Head of caudate nucleus (tissue), 42 donors: ENCODE measurements around the gene SMYD1.

Experiments used
- DNase-seq, 42 donors: peaks; one replicate each; pipeline versions ENCODE4 v3.0.0 to v3.0.0-alpha.2; 2020 to 2021; ENCODE audit warnings: mixed read lengths in 7 of 42
- intact Hi-C: fragments of 100-400 bp; cut with DNase I; formaldehyde crosslinking; loops from one replicate; pipeline ENCODE4 v1.15.0; 2022

The SMYD1 gene

GRCh38 chr2:88053934-88054781 is 13.5 kb upstream of the SMYD1 start:
- DNase-seq, result no peak
- intact Hi-C loops, result no loop called here

- intact Hi-C loops, result loop anchor here (5.0 kb wide), 1 partner anchor 38 kb away; the partner anchor contains the start of gene RNU2-63P
- no peak for DNase-seq
Observed at GRCh38 chr2:88054782-88055370, 12.7 kb upstream of the SMYD1 start.

GRCh38 chr2:88055371-88056128 is 12.1 kb upstream of the SMYD1 start, which contains the start of gene KRCC1:
Gene KRCC1, minus strand, starts transcription at chr2:88055783. Its CDS starts 27,220 bp downstream, at chr2:88028563.
- intact Hi-C loops, result loop anchor here (5.0 kb wide), 1 partner anchor 38 kb away; the partner anchor contains the start of gene RNU2-63P
- DNase-seq, result peak; percentile 90 to 99 (median 96)

- DNase-seq, result no peak
- intact Hi-C loops, result loop anchor here (5.0 kb wide), 1 partner anchor 40 kb away; the partner anchor contains the start of gene RNU2-63P
Observed at GRCh38 chr2:88057437-88057844, 10.2 kb upstream of the SMYD1 start.

- intact Hi-C loops, result loop anchor here (5.0 kb wide), 1 partner anchor 41 kb away; the partner anchor contains the start of gene RNU2-63P
Observed at GRCh38 chr2:88058191-88058590, 9.4 kb upstream of the SMYD1 start.

GRCh38 chr2:88059979-88060906 is 7.4 kb upstream of the SMYD1 start:
- intact Hi-C loops, result loop anchor here (2.0 to 5.0 kb wide), 2 partner anchors 43 to 101 kb away; partner anchors contain the start of gene RNU2-63P
- DNase-seq, result peak in 23 of 42 donors; percentile 16 to 71 (median 46)

More at GRCh38 chr2:88058191-88058590, 9.4 kb upstream of the SMYD1 start:
- DNase-seq, result no peak

GRCh38 chr2:88060907-88061275 is 6.7 kb upstream of the SMYD1 start:
- intact Hi-C loops, result loop anchor here (2.0 kb wide), 1 partner anchor 100 kb away; no protein-coding TSS in a partner anchor
- no peak for DNase-seq

- no peak for DNase-seq
- intact Hi-C loops, result loop anchor here (2.0 kb wide), 1 partner anchor 100 kb away; no protein-coding TSS in a partner anchor
Observed at GRCh38 chr2:88061295-88061694, 6.3 kb upstream of the SMYD1 start.

GRCh38 chr2:88066543-88066942 is 1.1 kb upstream of the SMYD1 start:
- DNase-seq, result no peak
- intact Hi-C loops, result no loop called here

GRCh38 chr2:88067189-88067588 is 436 bp upstream of the SMYD1 start:
- DNase-seq, result no peak
- intact Hi-C loops, result no loop called here

GRCh38 chr2:88068044-88068443 is 419 bp downstream of the SMYD1 start:
- DNase-seq, result no peak
- intact Hi-C loops, result no loop called here

GRCh38 chr2:88069117-88069516 is 1.5 kb downstream of the SMYD1 start:
- intact Hi-C loops, result no loop called here
- no peak for DNase-seq

- no peak for DNase-seq
- intact Hi-C loops, result no loop called here
Observed at GRCh38 chr2:88070055-88070454, 2.4 kb downstream of the SMYD1 start.

- intact Hi-C loops, result no loop called here
- DNase-seq, result no peak
Observed at GRCh38 chr2:88071365-88071764, 3.7 kb downstream of the SMYD1 start.

- DNase-seq, result no peak
- intact Hi-C loops, result no loop called here
Observed at GRCh38 chr2:88074150-88074549, 6.5 kb downstream of the SMYD1 start.

- no peak for DNase-seq
- intact Hi-C loops, result no loop called here
Observed at GRCh38 chr2:88074854-88075292, 7.2 kb downstream of the SMYD1 start.

GRCh38 chr2:88077080-88077479 is 9.5 kb downstream of the SMYD1 start:
- DNase-seq, result peak in 2 of 42 donors; percentile 22 to 32
- intact Hi-C loops, result no loop called here

- DNase-seq, result no peak
- intact Hi-C loops, result no loop called here
Observed at GRCh38 chr2:88078643-88079172, 11.1 kb downstream of the SMYD1 start.
